Measurements from ENCODE around the gene DOK3. TPM values are rescaled to one million over a fixed set of nuclear protein-coding genes. Genes with fewer than 3 reads are reported as not detected.

Gene DOK3
- total RNA-seq, 1 experiment from 2014 or later, result 16.4 TPM

- TF ChIP-seq, protein P1, sequence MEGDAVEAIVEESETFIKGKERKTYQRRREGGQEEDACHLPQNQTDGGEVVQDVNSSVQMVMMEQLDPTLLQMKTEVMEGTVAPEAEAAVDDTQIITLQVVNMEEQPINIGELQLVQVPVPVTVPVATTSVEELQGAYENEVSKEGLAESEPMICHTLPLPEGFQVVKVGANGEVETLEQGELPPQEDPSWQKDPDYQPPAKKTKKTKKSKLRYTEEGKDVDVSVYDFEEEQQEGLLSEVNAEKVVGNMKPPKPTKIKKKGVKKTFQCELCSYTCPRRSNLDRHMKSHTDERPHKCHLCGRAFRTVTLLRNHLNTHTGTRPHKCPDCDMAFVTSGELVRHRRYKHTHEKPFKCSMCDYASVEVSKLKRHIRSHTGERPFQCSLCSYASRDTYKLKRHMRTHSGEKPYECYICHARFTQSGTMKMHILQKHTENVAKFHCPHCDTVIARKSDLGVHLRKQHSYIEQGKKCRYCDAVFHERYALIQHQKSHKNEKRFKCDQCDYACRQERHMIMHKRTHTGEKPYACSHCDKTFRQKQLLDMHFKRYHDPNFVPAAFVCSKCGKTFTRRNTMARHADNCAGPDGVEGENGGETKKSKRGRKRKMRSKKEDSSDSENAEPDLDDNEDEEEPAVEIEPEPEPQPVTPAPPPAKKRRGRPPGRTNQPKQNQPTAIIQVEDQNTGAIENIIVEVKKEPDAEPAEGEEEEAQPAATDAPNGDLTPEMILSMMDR (conservative IDR thresholded peaks at IDR 0.05), result no peak
- no peak overlapping the region for H3K4ac ChIP-seq (ENCODE audit: low read depth, low read length)
- no peak overlapping the region for H2BK12ac ChIP-seq (ENCODE audit: insufficient read length, low read depth, low read length)
Observed at GRCh38 chr5:177540438-177540837, 30.8 kb upstream of the DOK3 start.

More at GRCh38 chr5:177540438-177540837, 30.8 kb upstream of the DOK3 start:
- Histone ChIP-seq H3K56ac (ENCODE audit: insufficient read length, low read depth, low read length) (no peak overlapping the region), H2BK120ac (ENCODE audit: low read depth, low read length, poor library complexity, severe bottlenecking) (no peak overlapping the region), H3K23ac (ENCODE audit: insufficient read length, low read depth, low read length) (no peak overlapping the region), H3K18ac (ENCODE audit: insufficient read length, low read depth, low read length) (no peak overlapping the region), H3T11ph (ENCODE audit: low read length) (no peak overlapping the region), H2BK5ac (ENCODE audit: insufficient read length, low read length) (no peak overlapping the region), H2AFZ (ENCODE audit: low read length) (no peak overlapping the region), H3K79me2 (ENCODE audit: insufficient read depth, low read length) (peaks cover 4% of the 10 kb centered on the region; the same call in 1 of the 2 replicates), H3K27me3 (ENCODE audit: insufficient read depth, low read length) (no peaks in the 10 kb centered on the region), H4K8ac (replicated peaks; ENCODE audit: insufficient read length, low read depth, low read length) (no peak overlapping the region), H3K27ac (ENCODE audit: insufficient read length, low read depth, low read length) (no peak overlapping the region), H2AK5ac (ENCODE audit: insufficient read length, low read length) (no peak overlapping the region), H3K4me2 (ENCODE audit: insufficient read depth, insufficient read length, low read length) (no peak overlapping the region), H3K14ac (ENCODE audit: insufficient read depth, low read length) (no peak overlapping the region), H3K79me1 (ENCODE audit: insufficient read depth, low read depth, low read length, poor library complexity, severe bottlenecking) (peaks cover 6% of the 10 kb centered on the region), H2BK20ac (ENCODE audit: low read depth, low read length, poor library complexity, severe bottlenecking) (no peak overlapping the region), H4K20me1 (ENCODE audit: control insufficient read depth, insufficient read depth, insufficient read length) (no peaks in the 10 kb centered on the region), H4K91ac (ENCODE audit: insufficient read length, low read depth, low read length) (no peak overlapping the region), H2BK15ac (ENCODE audit: low read depth, low read length) (no peak overlapping the region), H3K9ac (ENCODE audit: extremely low read depth, insufficient read length, low read length) (no peak overlapping the region), H3K23me2 (ENCODE audit: insufficient read length, low read depth, low read length, poor library complexity, severe bottlenecking) (no peaks in the 10 kb centered on the region), H3K9me3 (ENCODE audit: control insufficient read depth, low read depth, low read length) (no peaks in the 10 kb centered on the region), H4K5ac (ENCODE audit: insufficient read length, low read depth, low read length) (no peak overlapping the region), H3K4me1 (ENCODE audit: insufficient read depth, low read length) (no peaks in the 10 kb centered on the region)
- Mint-ChIP-seq H3K4me1 (no peaks in the 10 kb centered on the region), H3K27me3 (ENCODE audit: low read depth) (no peaks in the 10 kb centered on the region), H3K4me3 (no peak overlapping the region), H3K9me3 (no peaks in the 10 kb centered on the region), H3K27ac (no peak overlapping the region), H3K36me3 (ENCODE audit: insufficient read depth in 1 of 3, low read depth in 3 of 3) (peaks cover 22 to 46% (median 44%) of the 10 kb centered on the region in 3 experiments; a peak in 6 of 7 replicates)
- DNase-seq, result no peak
- no CpG with 5 or more reads among the region's 3 CpGs for WGBS (ENCODE audit: extremely low coverage, insufficient read length, low lambda C conversion rate)
